CD4-positive, alpha-beta memory T cell (primary cell): ENCODE results near the gene MEGF8. TPM values are rescaled to one million over a fixed set of nuclear protein-coding genes. Genes with fewer than 3 reads are reported as not detected.

Experiments
- CTCF ChIA-PET: fragments of 350-600 bp; sonication (Branson Sonifier 250); formaldehyde crosslinking; loops from one replicate; lab custom pipeline; 2021; ENCODE audit warnings: inconsistent platforms; ENCODE audit not compliant: partially characterized antibody; lab: Charles Lee
- POLR2A ChIA-PET: fragments of 350-600 bp; sonication (Branson Sonifier 250); formaldehyde crosslinking; loops from one replicate; lab custom pipeline; 2021; ENCODE audit not compliant: partially characterized antibody; lab: Charles Lee
- DNase-seq, 5 donors: peaks; one replicate each; pipeline versions ENCODE4 v3.0.0 to v3.0.0-alpha.2; 2020 to 2022; ENCODE audit warnings: mixed read lengths in 1 of 5
- H3K27ac ChIP-seq: one replicate; pipeline ENCODE4 v1.7.0; 2013; ENCODE audit warnings: low read depth, low read length
- H3K27me3 ChIP-seq: 2 replicates; pipeline ENCODE4 v1.7.0; 2013; ENCODE audit warnings: mild to moderate bottlenecking, low read length, moderate library complexity; ENCODE audit not compliant: insufficient read depth
- H3K36me3 ChIP-seq: 2 replicates; pipeline ENCODE4 v1.7.0; 2013; ENCODE audit warnings: mild to moderate bottlenecking, low read length, moderate library complexity; ENCODE audit not compliant: insufficient read depth
- H3K4me1 ChIP-seq: 2 replicates; pipeline ENCODE4 v1.7.0; 2013; ENCODE audit warnings: mild to moderate bottlenecking, low read length, moderate library complexity; ENCODE audit not compliant: insufficient read depth
- H3K4me3 ChIP-seq, 2 donors: one replicate each; pipeline ENCODE4 v1.7.0; 2013; ENCODE audit warnings: low read length in 2 of 2, mild to moderate bottlenecking in 1 of 2
- H3K9me3 ChIP-seq, 2 donors: one replicate each; pipeline ENCODE4 v1.7.0; 2013; ENCODE audit warnings: low read length in 2 of 2, control low read depth in 1 of 2; ENCODE audit not compliant: control insufficient read depth in 1 of 2
- H3K27ac Mint-ChIP-seq, 7 donors: one replicate each; pipeline ENCODE4 v1.8.0; 2020 to 2021; ENCODE audit warnings: mixed read lengths in 7 of 7, mild to moderate bottlenecking in 6 of 7, inconsistent platforms in 3 of 7, moderate library complexity in 3 of 7
- H3K27me3 Mint-ChIP-seq, 2 donors: one replicate each; pipeline ENCODE4 v1.8.0; 2020 to 2021; ENCODE audit warnings: mixed read lengths in 2 of 2
- H3K36me3 Mint-ChIP-seq, 2 donors: one replicate each; pipeline ENCODE4 v1.8.0; 2020 to 2021; ENCODE audit warnings: mixed read lengths in 2 of 2, inconsistent platforms in 1 of 2, mild to moderate bottlenecking in 1 of 2
- H3K4me1 Mint-ChIP-seq, 4 donors: one replicate each; pipeline ENCODE4 v1.8.0; 2020 to 2021; ENCODE audit warnings: mixed read lengths in 4 of 4, mild to moderate bottlenecking in 1 of 4
- H3K4me3 Mint-ChIP-seq, 8 donors: one replicate each; pipeline ENCODE4 v1.8.0; 2020 to 2021; ENCODE audit warnings: mixed read lengths in 8 of 8, mild to moderate bottlenecking in 7 of 8, moderate library complexity in 6 of 8, inconsistent platforms in 3 of 8
- H3K9me3 Mint-ChIP-seq, 8 donors: one replicate each; pipeline ENCODE4 v1.8.0; 2020 to 2021; ENCODE audit warnings: mixed read lengths in 8 of 8, mild to moderate bottlenecking in 5 of 8, inconsistent platforms in 3 of 8, moderate library complexity in 1 of 8
- intact Hi-C: fragments of 100-400 bp; cut with micrococcal nuclease; formaldehyde crosslinking; loops from one replicate; pipeline ENCODE4 v1.15.1; 2023
- polyA plus RNA-seq, 2 donors: library from polyadenylated mRNA; unstranded; fragments of 300-500 nt; fragmentation: Illumina TruSeq; gene quantifications; one replicate each; pipeline ENCODE4 v1.2.3, GENCODE V29; 2021
- total RNA-seq, 2 experiments: library from RNA; stranded (reverse); gene quantifications; one replicate each; pipeline ENCODE4 v1.2.3, GENCODE V29; 2021

The MEGF8 gene
- total and polyA plus RNA-seq, 4 experiments from 2014 or later = 0.09 to 9.5 (median 4.5) TPM

GRCh38 chr19:42403586-42403985 is 78.2 kb downstream of the MEGF8 start:
- intact Hi-C loops = no loop called here
- H3K27me3 ChIP-seq = no peaks in the 10 kb centered on the region
- no peak overlapping the region for H3K4me3 ChIP-seq
- no peak for DNase-seq
- H3K27ac Mint-ChIP-seq = peak overlapping the region in 3 of 7 donors; percentile 12 to 41 (median 36)
- H3K36me3 ChIP-seq = no peaks in the 10 kb centered on the region
- peaks cover 15 to 39% (median 25%) of the 10 kb centered on the region in 4 donors for H3K4me1 Mint-ChIP-seq
- H3K27ac ChIP-seq = no peak overlapping the region
- H3K4me1 ChIP-seq = peaks cover 19% of the 10 kb centered on the region
- H3K27me3 Mint-ChIP-seq = no peaks in the 10 kb centered on the region
- no peaks in the 10 kb centered on the region for H3K9me3 ChIP-seq
- peaks cover 0 to 13% of the 10 kb centered on the region in 2 donors for H3K36me3 Mint-ChIP-seq
- no peaks in the 10 kb centered on the region for H3K9me3 Mint-ChIP-seq
- POLR2A ChIA-PET = interaction anchor here (0.9 kb wide), 1 partner anchor 14 kb away, joined by 3 read pairs; no protein-coding TSS in a partner anchor
- peak overlapping the region in 1 of 8 donors; percentile 43 for H3K4me3 Mint-ChIP-seq
- CTCF ChIA-PET = interaction anchor here (0.7 to 1.1 kb wide), 3 partner anchors 17 to 271 kb away, joined by 3 to 5 read pairs (median 3); partner anchors contain the start of gene POU2F2

DNA sequence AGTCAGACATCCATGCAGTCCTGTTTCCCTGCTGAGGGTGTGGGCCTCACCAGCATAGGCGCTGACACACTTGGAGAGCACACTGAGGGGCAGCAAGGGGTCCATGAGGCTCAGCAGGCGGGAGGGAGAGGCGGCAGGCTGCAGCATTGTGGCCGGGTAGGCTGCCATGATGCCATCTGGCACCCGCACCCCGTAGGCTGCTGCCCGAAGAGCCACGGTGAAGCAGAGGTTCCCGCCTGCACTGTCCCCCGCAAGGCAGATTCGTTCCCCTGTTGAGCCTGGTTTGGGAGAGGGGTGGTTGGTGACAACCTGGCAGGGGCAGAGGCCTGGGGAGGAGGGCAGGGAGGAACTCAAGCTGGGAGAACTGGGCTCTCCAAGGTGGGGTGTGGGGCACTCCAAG is 80.7 kb downstream of the MEGF8 start:
- Mint-ChIP-seq H3K27me3 (no peaks in the 10 kb centered on the region), H3K4me1 (peaks cover 5 to 14% (median 8%) of the 10 kb centered on the region in 4 donors), H3K27ac (peak overlapping the region in 2 of 7 donors; percentile 29 to 70), H3K9me3 (no peaks in the 10 kb centered on the region), H3K4me3 (no peak overlapping the region), H3K36me3 (peaks cover 0 to 25% of the 10 kb centered on the region in 2 donors)
- Histone ChIP-seq H3K4me1 (peaks cover 10% of the 10 kb centered on the region), H3K9me3 (no peaks in the 10 kb centered on the region), H3K36me3 (no peaks in the 10 kb centered on the region), H3K27me3 (no peaks in the 10 kb centered on the region), H3K27ac (no peak overlapping the region), H3K4me3 (no peak overlapping the region)
- no peak for DNase-seq
- intact Hi-C loops = no loop called here
- ChIA-PET CTCF (no interaction called here), POLR2A (interaction anchor here (1.1 kb wide), 1 partner anchor 10 kb away, joined by 7 read pairs; no protein-coding TSS in a partner anchor)

DNA sequence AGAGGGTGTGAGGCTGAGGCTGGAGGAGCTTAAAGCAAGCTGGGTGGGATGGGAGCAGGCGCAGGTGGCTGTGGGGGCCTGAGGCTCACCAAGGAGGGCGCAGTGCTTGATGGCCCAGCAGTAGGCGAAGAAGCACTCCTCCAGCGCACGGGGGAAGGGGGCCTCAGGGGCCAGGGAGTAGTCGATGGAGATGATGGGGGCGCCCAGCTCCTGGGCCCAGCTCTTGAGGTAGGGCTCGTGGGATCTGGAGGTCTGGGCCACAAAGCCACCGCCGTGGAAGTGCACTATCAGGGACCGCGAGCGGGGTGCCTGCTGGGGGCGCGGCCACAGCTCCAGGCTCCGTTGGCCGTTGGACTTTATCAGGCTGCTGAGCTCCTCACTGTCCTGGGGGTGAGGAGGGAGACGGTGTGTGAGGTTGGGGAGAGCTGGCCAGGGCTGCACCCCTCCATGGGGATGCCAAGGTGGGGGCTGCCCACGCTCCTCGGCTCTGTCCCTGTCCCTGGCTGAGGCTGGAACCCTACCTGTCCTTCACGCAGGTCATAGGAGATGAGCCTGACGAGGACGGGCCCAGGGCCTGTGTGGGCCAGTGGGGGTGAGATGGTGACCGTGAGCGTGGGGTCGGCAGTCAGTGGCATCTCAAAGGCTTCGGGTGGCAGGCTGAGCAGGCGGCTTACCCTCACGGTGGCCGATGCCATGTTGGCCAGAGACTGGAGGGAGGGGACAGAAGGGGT is 81.8 kb downstream of the MEGF8 start:
- ChIA-PET POLR2A (interaction anchor here (0.8 to 1.1 kb wide), 2 partner anchors 11 to 13 kb away, joined by 3 to 7 read pairs; no protein-coding TSS in a partner anchor), CTCF (interaction anchor here (0.8 to 1.6 kb wide), 4 partner anchors 26 to 33 kb away, joined by 3 to 4 read pairs (median 4); no protein-coding TSS in a partner anchor)
- DNase-seq = peak in 1 of 5 donors; percentile 21

DNA sequence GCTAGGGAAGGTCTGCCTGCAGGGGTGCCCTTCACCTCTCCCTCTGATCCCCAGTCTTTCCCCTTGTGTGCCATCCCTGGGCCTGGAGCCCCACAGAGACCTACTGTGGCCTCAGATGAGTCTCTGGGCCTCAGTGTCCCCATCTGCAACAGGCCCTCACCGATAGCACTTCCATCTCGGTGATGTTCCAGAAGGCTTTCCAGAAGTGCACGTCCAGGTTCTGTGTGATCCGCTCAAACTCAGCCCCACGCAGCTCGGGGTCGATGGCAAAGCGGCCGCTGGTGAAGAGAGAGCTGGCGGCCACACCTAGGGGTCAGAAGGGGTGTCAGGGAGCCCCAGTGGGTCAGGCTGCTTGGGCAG is 82.4 kb downstream of the MEGF8 start:
- ChIA-PET CTCF (interaction anchor here (0.9 to 1.6 kb wide), 3 partner anchors 11 to 33 kb away, joined by 3 to 4 read pairs (median 3); no protein-coding TSS in a partner anchor), POLR2A (interaction anchor here (0.7 kb wide), 1 partner anchor 20 kb away, joined by 3 read pairs; no protein-coding TSS in a partner anchor)
- H3K36me3 Mint-ChIP-seq = peaks cover 0 to 24% of the 10 kb centered on the region in 2 donors
- no peaks in the 10 kb centered on the region for H3K27me3 Mint-ChIP-seq
- no peak overlapping the region for H3K4me3 Mint-ChIP-seq
- peaks cover 0 to 6% (median under 1%) of the 10 kb centered on the region in 4 donors for H3K4me1 Mint-ChIP-seq
- peak in 1 of 5 donors; percentile 14 for DNase-seq
- intact Hi-C loops = no loop called here
- Histone ChIP-seq H3K27ac (no peak overlapping the region), H3K27me3 (no peaks in the 10 kb centered on the region), H3K9me3 (no peaks in the 10 kb centered on the region), H3K4me1 (no peaks in the 10 kb centered on the region), H3K36me3 (no peaks in the 10 kb centered on the region), H3K4me3 (no peak overlapping the region)
- H3K27ac Mint-ChIP-seq = peak overlapping the region in 1 of 7 donors; percentile 86
- H3K9me3 Mint-ChIP-seq = no peaks in the 10 kb centered on the region

More for the DNA sequence above, 81.8 kb downstream of the MEGF8 start:
- Mint-ChIP-seq H3K36me3 (peaks cover 0 to 24% of the 10 kb centered on the region in 2 donors), H3K27ac (no peak overlapping the region), H3K9me3 (no peaks in the 10 kb centered on the region), H3K4me3 (no peak overlapping the region), H3K27me3 (no peaks in the 10 kb centered on the region), H3K4me1 (peaks cover 0 to 12% (median under 1%) of the 10 kb centered on the region in 4 donors)
- Histone ChIP-seq H3K36me3 (no peaks in the 10 kb centered on the region), H3K4me3 (no peak overlapping the region), H3K27me3 (no peaks in the 10 kb centered on the region), H3K4me1 (peaks cover 4% of the 10 kb centered on the region), H3K9me3 (no peaks in the 10 kb centered on the region), H3K27ac (no peak overlapping the region)
- intact Hi-C loops = no loop called here

GRCh38 chr19:42409477-42409876 is 84.0 kb downstream of the MEGF8 start:
- Histone ChIP-seq H3K4me1 (no peaks in the 10 kb centered on the region), H3K36me3 (no peaks in the 10 kb centered on the region), H3K9me3 (no peaks in the 10 kb centered on the region), H3K27me3 (no peaks in the 10 kb centered on the region), H3K4me3 (no peak overlapping the region), H3K27ac (no peak overlapping the region)
- DNase-seq = no peak
- intact Hi-C loops = no loop called here
- Mint-ChIP-seq H3K4me3 (no peak overlapping the region), H3K4me1 (peaks cover 0 to 5% (median under 1%) of the 10 kb centered on the region in 4 donors), H3K36me3 (peaks cover 0 to 27% of the 10 kb centered on the region in 2 donors), H3K27me3 (no peaks in the 10 kb centered on the region), H3K27ac (no peak overlapping the region), H3K9me3 (no peaks in the 10 kb centered on the region)
- ChIA-PET CTCF (interaction anchor here (1.7 kb wide), 1 partner anchor 11 kb away, joined by 8 read pairs; no protein-coding TSS in a partner anchor), POLR2A (no interaction called here)

DNA sequence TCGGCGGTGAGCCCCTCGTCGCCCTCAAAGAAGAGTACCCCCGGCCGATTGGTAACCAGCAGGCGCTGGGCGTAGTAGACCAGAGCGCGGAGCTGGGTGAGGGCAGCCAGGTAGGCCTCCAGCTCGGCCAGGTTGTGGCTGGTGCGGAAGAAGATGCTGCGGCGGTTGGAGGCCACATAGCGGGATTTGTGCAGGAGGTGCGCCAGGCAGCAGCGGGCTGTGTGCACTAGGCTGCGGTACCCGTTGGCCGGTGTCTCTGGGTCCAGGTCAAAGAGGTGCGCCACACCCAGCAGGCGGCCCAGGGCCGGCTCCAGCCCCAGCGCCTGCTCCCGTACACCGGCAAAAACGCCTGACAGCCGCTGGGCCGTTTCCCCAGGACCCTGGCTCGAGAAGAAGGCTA is 84.9 kb downstream of the MEGF8 start:
- no peak overlapping the region for H3K27ac Mint-ChIP-seq
- H3K4me3 ChIP-seq = no peak overlapping the region
- no peaks in the 10 kb centered on the region for H3K9me3 ChIP-seq
- no peaks in the 10 kb centered on the region for H3K36me3 ChIP-seq
- CTCF ChIA-PET = interaction anchor here (1.1 to 1.7 kb wide), 2 partner anchors 10 to 23 kb away, joined by 3 to 8 read pairs; no protein-coding TSS in a partner anchor
- intact Hi-C loops = no loop called here
- peaks cover 0 to 5% (median under 1%) of the 10 kb centered on the region in 4 donors for H3K4me1 Mint-ChIP-seq
- no peaks in the 10 kb centered on the region for H3K9me3 Mint-ChIP-seq
- POLR2A ChIA-PET = no interaction called here
- no peaks in the 10 kb centered on the region for H3K27me3 Mint-ChIP-seq
- no peak overlapping the region for H3K4me3 Mint-ChIP-seq
- peaks cover 0 to 27% of the 10 kb centered on the region in 2 donors for H3K36me3 Mint-ChIP-seq
- DNase-seq = no peak
- H3K4me1 ChIP-seq = no peaks in the 10 kb centered on the region
- H3K27ac ChIP-seq = no peak overlapping the region
- no peaks in the 10 kb centered on the region for H3K27me3 ChIP-seq

DNA sequence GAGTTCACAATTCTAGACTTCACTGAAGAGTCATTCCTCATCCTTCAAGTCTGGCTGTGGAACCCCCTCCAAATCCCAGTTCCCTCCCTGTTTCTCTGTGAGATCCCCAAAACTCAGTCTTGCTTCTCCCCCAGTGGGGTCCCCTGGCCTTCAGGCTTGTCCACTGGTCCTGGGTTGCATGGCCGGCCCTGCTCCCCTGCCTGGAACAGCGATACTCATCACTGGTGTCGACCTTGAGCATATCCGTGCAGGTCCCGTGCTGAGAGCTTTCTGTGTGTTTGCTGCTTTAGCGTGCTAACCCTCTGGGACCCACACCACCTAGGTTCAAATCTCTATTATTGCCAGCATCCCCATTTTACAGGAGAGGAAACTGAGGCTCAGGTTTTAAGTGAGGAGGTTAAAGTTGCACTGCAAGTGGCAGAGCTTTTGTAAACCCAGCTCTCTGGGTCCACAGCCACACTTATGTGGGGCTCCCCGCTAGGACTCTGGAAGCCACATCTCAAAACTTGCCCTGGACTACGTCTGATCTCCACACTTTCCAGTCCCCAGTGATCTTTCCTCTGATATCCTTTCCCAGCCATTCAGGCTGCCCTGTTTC is 86.2 kb downstream of the MEGF8 start:
- H3K27me3 ChIP-seq = no peaks in the 10 kb centered on the region
- Mint-ChIP-seq H3K9me3 (no peaks in the 10 kb centered on the region), H3K27me3 (no peaks in the 10 kb centered on the region), H3K36me3 (peaks cover 0 to 32% of the 10 kb centered on the region in 2 donors), H3K4me3 (no peak overlapping the region), H3K27ac (peak overlapping the region in 4 of 7 donors; percentile 23 to 47 (median 38)), H3K4me1 (peaks cover 0 to 5% (median under 1%) of the 10 kb centered on the region in 4 donors)
- DNase-seq = no peak
- ChIA-PET CTCF (interaction anchor here (0.7 to 1.2 kb wide), 3 partner anchors 11 to 27 kb away, joined by 3 to 4 read pairs (median 3); no protein-coding TSS in a partner anchor), POLR2A (no interaction called here)
- no peaks in the 10 kb centered on the region for H3K9me3 ChIP-seq
- H3K36me3 ChIP-seq = no peaks in the 10 kb centered on the region
- intact Hi-C loops = no loop called here
- H3K4me3 ChIP-seq = no peak overlapping the region
- H3K4me1 ChIP-seq = no peaks in the 10 kb centered on the region
- no peak overlapping the region for H3K27ac ChIP-seq
